Uterus (tissue), 4 donors: ENCODE data around the gene ANXA11. TPM values are rescaled to one million over a fixed set of nuclear protein-coding genes. Genes with fewer than 3 reads are reported as not detected.

Experiments
- DNase-seq, 2 donors: peaks; one replicate each; pipeline ENCODE4 v3.0.0-alpha.2; 2019 to 2020
- H3K27ac ChIP-seq, 2 donors: fragments of 200-600 bp; sonication (generic); 1 replicate in 1 of 2; 2 replicates in 1 of 2; pipeline ENCODE4 v1.5.1; 2016 to 2018
- H3K27me3 ChIP-seq, 2 donors: fragments of 200-600 bp; sonication (generic); one replicate each; pipeline ENCODE4 v1.5.1; 2018 to 2019; ENCODE audit warnings: control low read depth in 1 of 2
- H3K36me3 ChIP-seq, 2 donors: fragments of 200-600 bp; sonication (generic); one replicate each; pipeline ENCODE4 v1.5.1; 2019; ENCODE audit warnings: control low read depth in 1 of 2
- H3K4me1 ChIP-seq, 2 donors: fragments of 200-600 bp; sonication (generic); one replicate each; pipeline ENCODE4 v1.5.1; 2018 to 2019; ENCODE audit warnings: control low read depth in 1 of 2
- H3K4me3 ChIP-seq, 2 donors: fragments of 200-600 bp; sonication (generic); 1 replicate in 1 of 2; 2 replicates in 1 of 2; pipeline ENCODE4 v1.5.1; 2018 to 2019; ENCODE audit warnings: mild to moderate bottlenecking in 1 of 2
- H3K9me3 ChIP-seq, 2 donors: fragments of 200-600 bp; sonication (generic); one replicate each; pipeline ENCODE4 v1.5.1; 2019; ENCODE audit warnings: control low read depth in 1 of 2
- CTCF ChIP-seq, 4 experiments: fragments of 200-600 bp in 2 of 4; fragments of 450-650 bp in 2 of 4; sonication (generic) in 2 of 4; IDR thresholded peaks; one replicate each; pipeline ENCODE4 v1.5.1; 2016 to 2019; ENCODE audit warnings: antibody characterized with exemption in 4 of 4, mild to moderate bottlenecking in 2 of 4, moderate library complexity in 1 of 4
- POLR2A ChIP-seq, 2 donors: fragments of 450-650 bp; IDR thresholded peaks; one replicate each; pipeline ENCODE4 v1.6.1; 2016; ENCODE audit warnings: antibody characterized with exemption in 2 of 2, mild to moderate bottlenecking in 1 of 2, moderate library complexity in 1 of 2
- intact Hi-C: fragments of 100-400 bp; cut with DNase I; formaldehyde crosslinking; loops from one replicate; pipeline ENCODE4 v1.15.1; 2023; ENCODE audit warnings: low total_unique reads
- total RNA-seq, 4 donors: library from RNA; depleted of rRNA in 3 of 4; stranded (reverse); fragments of >200 nt in 3 of 4; gene quantifications; one replicate each; pipeline versions ENCODE4 v1.1.0 to v1.2.4, GENCODE V29; 2014 to 2023
- donor health status: DM: yes; HTN: yes; CAD: no.

Gene ANXA11
- total RNA-seq, 4 donors from 2014 or later, result 15.6 to 157 (median 47.2) TPM

- Histone ChIP-seq H3K9me3 (no peaks in the 10 kb centered on the region), H3K4me3 (no peak overlapping the region), H3K27ac (peak overlapping the region in 1 of 2 donors; percentile 10), H3K36me3 (no peaks in the 10 kb centered on the region), H3K27me3 (no peaks in the 10 kb centered on the region), H3K4me1 (peaks cover 5 to 6% of the 10 kb centered on the region in 2 donors)
- intact Hi-C loops, result loop anchor here (5.0 kb wide), 1 partner anchor 78 kb away; no protein-coding TSS in a partner anchor
- DNase-seq, result no peak
- TF ChIP-seq POLR2A (IDR thresholded peaks at IDR 0.05) (no peak), CTCF (IDR thresholded peaks at IDR 0.05) (no peak)
These were observed 61.2 kb downstream of the ANXA11 start for GRCh38 chr10:80144067-80144695.

GRCh38 chr10:80141696-80142460, 63.5 kb downstream of the ANXA11 start:
- Histone ChIP-seq H3K27ac (no peak overlapping the region), H3K4me3 (no peak overlapping the region), H3K27me3 (no peaks in the 10 kb centered on the region), H3K9me3 (no peaks in the 10 kb centered on the region), H3K36me3 (no peaks in the 10 kb centered on the region), H3K4me1 (peaks cover 6 to 8% of the 10 kb centered on the region in 2 donors)
- intact Hi-C loops, result loop anchor here (5.0 kb wide), 1 partner anchor 80 kb away; no protein-coding TSS in a partner anchor
- TF ChIP-seq POLR2A (IDR thresholded peaks at IDR 0.05) (no peak), CTCF (IDR thresholded peaks at IDR 0.05) (no peak)
- DNase-seq, result no peak

- no peak for DNase-seq
- Histone ChIP-seq H3K4me1 (peaks cover 6 to 10% of the 10 kb centered on the region in 2 donors), H3K4me3 (no peak overlapping the region), H3K36me3 (no peaks in the 10 kb centered on the region), H3K27ac (no peak overlapping the region), H3K9me3 (no peaks in the 10 kb centered on the region), H3K27me3 (no peaks in the 10 kb centered on the region)
- TF ChIP-seq CTCF (IDR thresholded peaks at IDR 0.05) (no peak), POLR2A (IDR thresholded peaks at IDR 0.05) (no peak)
- intact Hi-C loops, result loop anchor here (5.0 kb wide), 1 partner anchor 82 kb away; no protein-coding TSS in a partner anchor
These were observed 65.1 kb downstream of the ANXA11 start for GRCh38 chr10:80140251-80140650.

- H3K9me3 ChIP-seq, result no peaks in the 10 kb centered on the region
- no peak overlapping the region for H3K27ac ChIP-seq
- no peak for TF ChIP-seq CTCF (IDR thresholded peaks at IDR 0.05)
- TF ChIP-seq POLR2A (IDR thresholded peaks at IDR 0.05), result no peak
- peaks cover 6 to 8% of the 10 kb centered on the region in 2 donors for H3K4me1 ChIP-seq
- intact Hi-C loops, result no loop called here
- H3K27me3 ChIP-seq, result no peaks in the 10 kb centered on the region
- no peak for DNase-seq
- no peaks in the 10 kb centered on the region for H3K36me3 ChIP-seq
- no peak overlapping the region for H3K4me3 ChIP-seq
These were observed 66.1 kb downstream of the ANXA11 start for GRCh38 chr10:80139265-80139664.

- Histone ChIP-seq H3K4me1 (peaks cover 0 to 6% of the 10 kb centered on the region in 2 donors), H3K9me3 (no peaks in the 10 kb centered on the region), H3K4me3 (no peak overlapping the region), H3K36me3 (no peaks in the 10 kb centered on the region), H3K27ac (peak overlapping the region in 1 of 2 donors; percentile 77), H3K27me3 (no peaks in the 10 kb centered on the region)
- intact Hi-C loops, result no loop called here
- DNase-seq, result no peak
- TF ChIP-seq CTCF (IDR thresholded peaks at IDR 0.05), result no peak
- no peak for TF ChIP-seq POLR2A (IDR thresholded peaks at IDR 0.05)
These were observed 67.4 kb downstream of the ANXA11 start for GRCh38 chr10:80137920-80138319.
